Astrocyte (in vitro differentiated cells and primary cell): Measurements from ENCODE around the gene OSCP1. TPM values are rescaled to one million over a fixed set of nuclear protein-coding genes. Genes with fewer than 3 reads are reported as not detected.

ENCODE experiments used
- DNase-seq: peaks from one replicate; pipeline ENCODE4 v3.0.0-alpha.2; 2010; ENCODE audit warnings: low read depth
- FAIRE-seq: peaks from 2 replicates; lab custom pipeline; 2011; peaks lifted over from hg19 to GRCh38; lab: Jason Lieb, UNC
- H2AFZ ChIP-seq: 2 replicates; pipeline ENCODE4 v1.6.0; 2012; ENCODE audit warnings: low read depth, low read length, inconsistent platforms
- H3K27ac ChIP-seq: 2 replicates; pipeline ENCODE4 v1.5.1; 2011; ENCODE audit warnings: low read depth, low read length, inconsistent platforms
- H3K27me3 ChIP-seq: 2 replicates; pipeline ENCODE4 v1.6.0; 2011; ENCODE audit warnings: low read length, inconsistent platforms; ENCODE audit not compliant: insufficient read depth
- H3K36me3 ChIP-seq: 2 replicates; pipeline ENCODE4 v1.5.1; 2011; ENCODE audit warnings: low read length, inconsistent platforms; ENCODE audit not compliant: insufficient read depth
- H3K4me1 ChIP-seq: 2 replicates; pipeline ENCODE4 v1.5.1; 2011; ENCODE audit warnings: low read length, inconsistent platforms; ENCODE audit not compliant: insufficient read depth
- H3K4me2 ChIP-seq: 2 replicates; pipeline ENCODE4 v1.6.0; 2012; ENCODE audit warnings: low read length, inconsistent platforms
- H3K4me3 ChIP-seq: 2 replicates; pipeline ENCODE4 v1.5.1; 2011; ENCODE audit warnings: low read depth, mild to moderate bottlenecking, low read length, inconsistent platforms; ENCODE audit not compliant: insufficient read depth
- H3K79me2 ChIP-seq: 2 replicates; pipeline ENCODE4 v1.6.0; 2012; ENCODE audit warnings: mild to moderate bottlenecking, low read length, inconsistent platforms; ENCODE audit not compliant: insufficient read depth
- H3K9ac ChIP-seq: 2 replicates; pipeline ENCODE4 v1.6.0; 2012; ENCODE audit warnings: mild to moderate bottlenecking, low read length, inconsistent platforms
- H3K9me3 ChIP-seq: 2 replicates; pipeline ENCODE4 v1.5.1; 2012; ENCODE audit warnings: low read depth, mild to moderate bottlenecking, low read length, inconsistent platforms; ENCODE audit not compliant: insufficient read depth
- H4K20me1 ChIP-seq: 2 replicates; pipeline ENCODE4 v1.6.0; 2012; ENCODE audit warnings: low read length, inconsistent platforms; ENCODE audit not compliant: insufficient read depth
- H3K27ac Mint-ChIP-seq: one replicate; pipeline ENCODE4 v1.8.0; 2021; ENCODE audit warnings: mild to moderate bottlenecking, mixed read lengths; ENCODE audit not compliant: unreplicated experiment
- H3K27me3 Mint-ChIP-seq: one replicate; pipeline ENCODE4 v1.8.0; 2021; ENCODE audit warnings: low read depth, mixed read lengths; ENCODE audit not compliant: unreplicated experiment
- H3K36me3 Mint-ChIP-seq: one replicate; pipeline ENCODE4 v1.8.0; 2021; ENCODE audit warnings: low read depth, mixed read lengths; ENCODE audit not compliant: unreplicated experiment
- H3K4me1 Mint-ChIP-seq: one replicate; pipeline ENCODE4 v1.8.0; 2021; ENCODE audit warnings: low read depth, mixed read lengths; ENCODE audit not compliant: unreplicated experiment
- H3K4me3 Mint-ChIP-seq: one replicate; pipeline ENCODE4 v1.8.0; 2021; ENCODE audit warnings: mild to moderate bottlenecking, moderate library complexity, mixed read lengths; ENCODE audit not compliant: unreplicated experiment
- H3K9me3 Mint-ChIP-seq: one replicate; pipeline ENCODE4 v1.8.0; 2021; ENCODE audit warnings: mild to moderate bottlenecking, mixed read lengths; ENCODE audit not compliant: unreplicated experiment
- EZH2 ChIP-seq: IDR thresholded peaks from 2 replicates; pipeline ENCODE4 v1.6.1; 2012; ENCODE audit warnings: mild to moderate bottlenecking, low read length, inconsistent platforms; ENCODE audit not compliant: insufficient read depth
- total RNA-seq: library from RNA; stranded (reverse); gene quantifications from 2 replicates; pipeline ENCODE4 v1.2.1, GENCODE V29; 2021
- TF ChIP-seq, protein P1 (sequence below): IDR thresholded peaks from 2 replicates; pipeline ENCODE4 v1.5.1; 2011; ENCODE audit warnings: low read depth, mild to moderate bottlenecking, inconsistent platforms, low read length, moderate library complexity; ENCODE audit not compliant: insufficient read depth

The OSCP1 gene
- total RNA-seq, 1 donor from 2014 or later = 6.3 TPM

DNA sequence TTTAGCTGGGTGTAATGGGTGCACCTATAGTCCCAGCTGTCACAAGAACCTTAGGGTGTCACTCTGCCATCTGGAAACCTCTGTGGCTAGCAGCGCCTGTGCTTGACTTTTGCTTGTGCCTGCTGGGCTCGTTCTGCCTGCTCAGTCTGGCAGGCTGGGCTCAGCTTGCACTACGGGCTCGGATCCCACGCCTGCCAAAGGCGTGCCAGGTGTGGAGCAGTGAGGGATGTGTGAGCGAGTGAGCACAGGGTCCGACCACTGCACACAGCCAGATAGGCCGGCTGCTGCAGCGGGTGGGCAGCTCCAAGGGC, 49.8 kb downstream of the OSCP1 start:
- Histone ChIP-seq H3K4me3 (no peak overlapping the region), H4K20me1 (no peaks in the 10 kb centered on the region), H3K27me3 (no peaks in the 10 kb centered on the region), H2AFZ (no peak overlapping the region), H3K36me3 (no peaks in the 10 kb centered on the region), H3K4me1 (peaks cover 10% of the 10 kb centered on the region), H3K4me2 (no peak overlapping the region), H3K79me2 (peaks cover 15% of the 10 kb centered on the region), H3K27ac (no peak overlapping the region), H3K9me3 (no peaks in the 10 kb centered on the region), H3K9ac (no peak overlapping the region)
- FAIRE-seq (no peak), DNase-seq (no peak)
- Mint-ChIP-seq H3K4me3 (peak overlapping the region; percentile 85), H3K36me3 (peaks cover 2% of the 10 kb centered on the region), H3K27me3 (no peaks in the 10 kb centered on the region), H3K4me1 (peaks cover 19% of the 10 kb centered on the region), H3K27ac (no peak overlapping the region), H3K9me3 (no peaks in the 10 kb centered on the region)
- TF ChIP-seq, protein P1, sequence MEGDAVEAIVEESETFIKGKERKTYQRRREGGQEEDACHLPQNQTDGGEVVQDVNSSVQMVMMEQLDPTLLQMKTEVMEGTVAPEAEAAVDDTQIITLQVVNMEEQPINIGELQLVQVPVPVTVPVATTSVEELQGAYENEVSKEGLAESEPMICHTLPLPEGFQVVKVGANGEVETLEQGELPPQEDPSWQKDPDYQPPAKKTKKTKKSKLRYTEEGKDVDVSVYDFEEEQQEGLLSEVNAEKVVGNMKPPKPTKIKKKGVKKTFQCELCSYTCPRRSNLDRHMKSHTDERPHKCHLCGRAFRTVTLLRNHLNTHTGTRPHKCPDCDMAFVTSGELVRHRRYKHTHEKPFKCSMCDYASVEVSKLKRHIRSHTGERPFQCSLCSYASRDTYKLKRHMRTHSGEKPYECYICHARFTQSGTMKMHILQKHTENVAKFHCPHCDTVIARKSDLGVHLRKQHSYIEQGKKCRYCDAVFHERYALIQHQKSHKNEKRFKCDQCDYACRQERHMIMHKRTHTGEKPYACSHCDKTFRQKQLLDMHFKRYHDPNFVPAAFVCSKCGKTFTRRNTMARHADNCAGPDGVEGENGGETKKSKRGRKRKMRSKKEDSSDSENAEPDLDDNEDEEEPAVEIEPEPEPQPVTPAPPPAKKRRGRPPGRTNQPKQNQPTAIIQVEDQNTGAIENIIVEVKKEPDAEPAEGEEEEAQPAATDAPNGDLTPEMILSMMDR = no peak
- TF ChIP-seq EZH2 = no peak

DNA sequence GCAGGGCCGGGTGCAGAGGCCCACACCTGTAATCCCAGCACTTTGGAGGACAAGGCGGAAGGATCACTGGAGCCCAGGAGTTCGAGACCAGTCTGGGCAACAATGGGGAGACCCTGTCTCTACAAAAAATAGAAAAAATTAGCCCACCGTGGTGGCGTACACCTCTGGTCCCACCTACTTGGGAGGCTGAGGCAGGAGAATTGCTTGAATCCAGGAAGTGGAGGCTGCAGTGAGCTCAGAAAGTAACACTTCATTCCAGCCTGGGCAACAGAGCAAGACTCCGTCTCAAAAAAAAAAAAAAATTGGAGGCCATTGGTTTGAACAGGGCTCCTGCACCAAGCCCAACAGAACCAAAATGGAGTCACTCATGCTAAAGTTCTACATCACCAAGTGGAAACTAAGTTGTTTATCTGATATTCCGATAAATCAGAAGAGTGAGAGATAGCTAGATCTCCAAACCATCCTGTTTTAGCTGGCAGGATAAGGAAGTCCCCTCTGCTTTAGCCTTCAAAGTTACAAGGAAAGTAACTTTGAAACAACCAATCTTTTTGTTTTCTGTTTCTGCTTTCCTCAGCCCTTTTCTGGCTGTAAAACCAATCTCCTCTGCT, 51.8 kb downstream of the OSCP1 start:
- Mint-ChIP-seq H3K4me1 (peaks cover 19% of the 10 kb centered on the region), H3K36me3 (peaks cover 2% of the 10 kb centered on the region), H3K9me3 (no peaks in the 10 kb centered on the region), H3K27ac (peak overlapping the region; percentile 98), H3K27me3 (no peaks in the 10 kb centered on the region), H3K4me3 (peak overlapping the region; percentile 97)
- no peaks in the 10 kb centered on the region for H3K9me3 ChIP-seq
- peaks cover 5% of the 10 kb centered on the region for H4K20me1 ChIP-seq
- DNase-seq = no peak
- peaks cover 29% of the 10 kb centered on the region for H3K79me2 ChIP-seq
- H3K27me3 ChIP-seq = no peaks in the 10 kb centered on the region
- peaks cover 10% of the 10 kb centered on the region for H3K4me1 ChIP-seq
- H3K4me2 ChIP-seq = peak overlapping the region; percentile 88
- no peak overlapping the region for H2AFZ ChIP-seq
- no peak for TF ChIP-seq EZH2
- TF ChIP-seq, protein P1 = no peak
- peak overlapping the region; percentile 91 for H3K4me3 ChIP-seq
- H3K27ac ChIP-seq = peak overlapping the region; percentile 92
- peak overlapping the region; percentile 95 for H3K9ac ChIP-seq
- no peak for FAIRE-seq
- H3K36me3 ChIP-seq = peaks cover 6% of the 10 kb centered on the region
